HG03060 (cell line): ENCODE results near the gene BAZ2B.
"Not testable (repeated sequence)": the region's sequence is repeated elsewhere in the genome, so short reads cannot be mapped to it uniquely, and the experiment has no call there.

Experiments used
- ATAC-seq: cut with Tn5 transposase; IDR thresholded peaks from one replicate; pipeline ENCODE4 v1.9.1; 2021; ENCODE audit warnings: low read depth, moderate number of reproducible peaks; ENCODE audit not compliant: unreplicated experiment

BAZ2B gene, protein sequence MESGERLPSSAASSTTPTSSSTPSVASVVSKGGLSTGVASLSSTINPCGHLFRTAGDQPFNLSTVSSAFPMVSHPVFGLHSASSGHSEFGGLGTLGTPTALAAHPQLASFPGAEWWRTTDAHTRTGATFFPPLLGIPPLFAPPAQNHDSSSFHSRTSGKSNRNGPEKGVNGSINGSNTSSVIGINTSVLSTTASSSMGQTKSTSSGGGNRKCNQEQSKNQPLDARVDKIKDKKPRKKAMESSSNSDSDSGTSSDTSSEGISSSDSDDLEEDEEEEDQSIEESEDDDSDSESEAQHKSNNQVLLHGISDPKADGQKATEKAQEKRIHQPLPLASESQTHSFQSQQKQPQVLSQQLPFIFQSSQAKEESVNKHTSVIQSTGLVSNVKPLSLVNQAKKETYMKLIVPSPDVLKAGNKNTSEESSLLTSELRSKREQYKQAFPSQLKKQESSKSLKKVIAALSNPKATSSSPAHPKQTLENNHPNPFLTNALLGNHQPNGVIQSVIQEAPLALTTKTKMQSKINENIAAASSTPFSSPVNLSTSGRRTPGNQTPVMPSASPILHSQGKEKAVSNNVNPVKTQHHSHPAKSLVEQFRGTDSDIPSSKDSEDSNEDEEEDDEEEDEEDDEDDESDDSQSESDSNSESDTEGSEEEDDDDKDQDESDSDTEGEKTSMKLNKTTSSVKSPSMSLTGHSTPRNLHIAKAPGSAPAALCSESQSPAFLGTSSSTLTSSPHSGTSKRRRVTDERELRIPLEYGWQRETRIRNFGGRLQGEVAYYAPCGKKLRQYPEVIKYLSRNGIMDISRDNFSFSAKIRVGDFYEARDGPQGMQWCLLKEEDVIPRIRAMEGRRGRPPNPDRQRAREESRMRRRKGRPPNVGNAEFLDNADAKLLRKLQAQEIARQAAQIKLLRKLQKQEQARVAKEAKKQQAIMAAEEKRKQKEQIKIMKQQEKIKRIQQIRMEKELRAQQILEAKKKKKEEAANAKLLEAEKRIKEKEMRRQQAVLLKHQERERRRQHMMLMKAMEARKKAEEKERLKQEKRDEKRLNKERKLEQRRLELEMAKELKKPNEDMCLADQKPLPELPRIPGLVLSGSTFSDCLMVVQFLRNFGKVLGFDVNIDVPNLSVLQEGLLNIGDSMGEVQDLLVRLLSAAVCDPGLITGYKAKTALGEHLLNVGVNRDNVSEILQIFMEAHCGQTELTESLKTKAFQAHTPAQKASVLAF (N-terminal part only)

DNA sequence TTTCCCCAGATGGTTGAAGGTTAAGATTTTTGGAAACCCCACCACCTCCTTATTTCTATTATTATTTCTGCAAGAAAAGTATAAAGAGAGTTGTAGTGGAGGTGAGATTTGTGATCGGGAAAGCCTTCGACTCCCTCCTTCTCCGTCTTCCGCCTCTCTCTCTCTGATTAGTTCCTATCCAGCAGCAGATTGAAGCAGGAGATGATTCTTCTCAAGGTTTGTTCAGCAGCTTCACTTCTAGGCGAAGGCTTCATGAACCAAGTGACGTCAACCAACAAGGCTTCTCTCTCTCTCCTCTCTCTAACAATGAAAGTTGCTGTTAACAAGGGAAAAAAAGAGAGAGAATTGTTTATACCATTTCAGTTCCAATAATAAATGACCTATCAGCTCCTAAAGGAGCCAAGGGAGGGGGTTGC, at the start of gene BAZ2B:
Gene BAZ2B (minus strand): TSS at position 263 of the 416 bp plus-strand sequence. CDS start 137,829 bp downstream, outside the sequence.
- no peak for ATAC-seq

GRCh38 chr2:159661286-159661685, 44.9 kb upstream of the BAZ2B start:
- no peak for ATAC-seq

DNA sequence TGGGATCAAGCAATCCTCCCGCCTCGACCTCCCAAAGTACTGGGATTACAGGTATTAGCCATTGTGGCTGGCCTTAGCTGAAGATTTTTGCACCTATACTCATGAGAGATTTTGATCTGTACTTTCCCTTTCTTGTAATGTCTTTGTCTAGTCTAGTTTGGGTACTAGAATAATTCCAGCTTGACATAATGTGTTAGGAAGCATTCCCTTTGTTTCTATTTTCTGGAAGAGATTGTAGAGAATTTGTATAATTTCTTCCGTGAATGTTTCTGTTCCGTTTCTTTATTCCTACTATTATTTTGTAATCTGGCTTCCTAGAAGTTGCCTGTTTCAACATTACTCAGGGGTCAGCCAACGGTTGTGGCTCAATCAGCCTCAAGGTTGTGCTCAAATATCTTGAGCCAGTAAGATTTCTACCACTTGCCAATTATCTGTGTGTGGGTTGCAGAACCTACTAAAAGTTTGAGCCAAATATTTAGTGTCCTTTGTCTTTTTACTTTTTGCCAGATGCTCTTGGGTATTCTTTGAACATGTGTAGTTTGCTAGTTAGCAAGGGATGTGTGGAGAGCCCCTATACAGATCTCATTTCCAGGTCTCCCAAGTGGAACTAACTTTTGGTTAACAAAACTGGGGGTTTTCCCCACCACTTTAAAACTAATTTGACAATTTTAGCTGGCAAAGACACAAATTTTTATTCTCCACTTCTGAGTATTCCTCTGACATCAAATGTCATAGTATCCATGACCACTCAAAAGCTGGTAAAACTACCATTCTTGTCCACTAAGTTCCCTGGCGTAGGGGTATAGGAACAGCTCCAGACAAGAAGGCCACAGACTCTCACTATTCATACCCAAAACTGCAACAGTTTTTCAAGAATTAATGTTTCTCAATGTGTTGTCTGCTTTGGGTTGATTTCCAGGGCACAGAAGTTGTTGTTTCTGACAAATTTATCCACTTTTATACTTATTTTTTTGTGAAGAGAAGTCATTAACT, 42.8 kb upstream of the BAZ2B start:
- ATAC-seq: no peak

DNA sequence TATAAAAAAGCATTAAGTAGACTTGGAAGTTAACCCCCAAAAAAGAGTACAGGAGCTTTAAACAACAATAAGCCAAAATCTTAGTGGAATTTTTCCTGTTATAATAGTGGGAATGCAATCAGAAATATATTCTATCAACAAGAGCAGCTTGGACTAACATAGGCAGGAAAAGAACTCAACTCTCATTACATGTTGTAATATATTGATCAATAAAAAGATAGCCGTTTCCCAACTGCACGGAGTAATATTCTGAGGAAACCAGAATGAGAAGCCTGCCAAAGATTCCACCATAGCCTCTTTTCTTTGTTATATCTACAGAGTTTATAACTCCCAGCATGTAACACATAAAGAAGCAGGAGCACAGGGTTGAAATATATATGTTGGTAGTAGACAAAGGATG, 37.6 kb upstream of the BAZ2B start:
- no peak for ATAC-seq

DNA sequence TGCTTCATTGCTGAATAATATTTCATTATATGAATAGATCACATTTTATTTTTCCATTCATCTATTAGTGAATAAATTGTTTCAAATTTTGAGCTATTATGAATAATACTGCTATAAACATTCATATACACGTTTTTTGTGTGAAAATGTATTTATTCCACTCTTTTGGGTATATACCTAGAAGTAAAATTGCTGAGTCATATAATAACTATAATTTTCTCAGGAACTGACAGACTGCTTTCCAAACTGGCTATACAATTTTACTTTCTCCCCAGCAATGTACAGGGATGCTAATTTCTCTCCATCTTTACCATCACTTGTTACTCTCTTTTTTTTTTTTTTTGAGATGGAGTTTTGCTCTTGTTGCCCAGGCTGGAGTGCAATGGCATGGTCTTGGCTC, 35.5 kb upstream of the BAZ2B start:
- ATAC-seq: no peak

DNA sequence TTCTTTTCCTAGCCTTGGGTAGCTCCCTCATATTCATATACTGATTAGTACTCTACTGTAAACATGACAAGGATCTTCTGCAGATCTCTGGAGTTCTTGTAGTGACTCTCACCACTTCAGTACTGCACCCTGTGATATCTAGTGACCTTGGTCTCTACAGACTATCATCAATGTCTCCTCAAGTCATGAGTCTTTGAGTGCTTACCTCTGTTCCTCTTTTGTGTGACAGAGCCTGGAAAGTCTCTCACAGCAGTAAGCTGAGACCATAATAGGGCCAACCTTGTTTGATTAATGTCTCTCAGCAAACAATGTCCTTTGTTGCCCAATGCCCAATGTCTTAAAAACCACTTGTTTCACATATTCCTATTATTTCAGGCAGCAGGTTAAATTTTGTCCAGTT, 34.2 kb upstream of the BAZ2B start:
- ATAC-seq: no peak

- no peak for ATAC-seq
These were observed 32.3 kb upstream of the BAZ2B start for GRCh38 chr2:159648643-159649042.

GRCh38 chr2:159647667-159648066, 31.3 kb upstream of the BAZ2B start:
- no peak for ATAC-seq

- ATAC-seq: no peak
These were observed 23.8 kb upstream of the BAZ2B start for GRCh38 chr2:159640176-159640575.

DNA sequence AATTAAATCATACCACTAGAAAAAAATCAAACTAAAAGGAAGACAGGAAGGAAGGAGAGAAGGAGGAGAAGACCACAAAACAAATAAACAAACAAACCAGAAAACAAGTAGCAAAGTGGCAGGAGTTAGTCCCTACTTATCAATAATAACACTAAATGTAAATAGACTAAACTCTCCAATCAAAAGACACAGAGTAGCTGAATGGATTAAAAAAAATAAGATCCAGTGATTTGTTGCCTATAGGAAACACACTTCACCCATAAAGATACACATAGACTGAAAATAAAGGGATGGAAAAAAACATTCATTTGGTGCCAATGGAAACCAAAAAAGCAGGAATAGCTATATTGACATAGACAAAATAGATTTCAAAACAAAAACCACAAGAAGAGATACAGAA, 23.4 kb upstream of the BAZ2B start:
- no peak for ATAC-seq

GRCh38 chr2:159639071-159639470, 22.7 kb upstream of the BAZ2B start:
- ATAC-seq: no peak

DNA sequence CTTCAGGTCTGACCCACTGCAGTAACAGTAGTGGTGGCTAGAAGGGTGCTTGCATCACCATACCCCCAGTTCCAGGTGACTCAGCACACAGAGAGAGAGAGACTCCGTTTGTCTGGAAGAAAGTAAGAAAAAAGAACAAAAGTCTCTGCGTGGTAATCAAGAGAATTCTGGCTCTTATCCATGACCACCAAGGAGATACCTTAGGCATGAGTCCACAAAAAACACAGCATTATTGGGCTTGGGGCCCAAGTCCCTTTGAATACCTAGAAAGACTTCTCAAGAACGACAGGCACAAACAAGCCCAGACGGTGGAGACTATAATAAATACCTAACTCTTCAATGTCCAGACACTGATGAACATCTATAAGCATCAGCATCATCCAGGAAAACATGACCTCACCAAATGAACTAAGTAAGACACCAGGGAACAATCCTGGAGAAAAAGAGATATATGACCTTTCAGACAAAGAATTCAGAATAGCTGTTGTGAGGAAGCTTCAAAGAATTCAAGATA, 21.7 kb upstream of the BAZ2B start:
- ATAC-seq: no peak

- no peak for ATAC-seq
These were observed 20.9 kb upstream of the BAZ2B start for GRCh38 chr2:159637240-159637639.

GRCh38 chr2:159635006-159635789, 18.9 kb upstream of the BAZ2B start:
- ATAC-seq: no peak

DNA sequence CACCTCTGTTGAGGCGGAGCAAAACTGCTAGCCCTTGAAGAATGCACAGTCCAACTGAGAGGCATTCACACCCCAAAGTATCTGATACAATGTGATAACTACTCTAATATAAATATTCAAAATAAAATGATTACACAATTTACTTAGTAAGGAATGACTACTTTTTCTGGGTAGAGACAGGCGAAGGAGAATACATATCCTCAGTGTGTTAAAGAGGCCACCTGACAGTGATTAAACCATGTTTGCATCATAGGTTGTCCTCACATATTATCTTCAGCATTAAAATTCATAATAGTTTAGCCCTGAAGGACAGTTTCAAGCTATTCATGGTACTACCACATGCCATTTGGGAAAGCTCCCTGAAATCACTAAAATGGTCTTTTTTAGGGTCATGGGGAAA, 16.9 kb upstream of the BAZ2B start:
- no peak for ATAC-seq

- not testable (repeated sequence) for ATAC-seq
These were observed 9.3 kb upstream of the BAZ2B start for GRCh38 chr2:159625628-159626027.

- no peak for ATAC-seq
These were observed 7.1 kb upstream of the BAZ2B start for GRCh38 chr2:159623436-159623835.

DNA sequence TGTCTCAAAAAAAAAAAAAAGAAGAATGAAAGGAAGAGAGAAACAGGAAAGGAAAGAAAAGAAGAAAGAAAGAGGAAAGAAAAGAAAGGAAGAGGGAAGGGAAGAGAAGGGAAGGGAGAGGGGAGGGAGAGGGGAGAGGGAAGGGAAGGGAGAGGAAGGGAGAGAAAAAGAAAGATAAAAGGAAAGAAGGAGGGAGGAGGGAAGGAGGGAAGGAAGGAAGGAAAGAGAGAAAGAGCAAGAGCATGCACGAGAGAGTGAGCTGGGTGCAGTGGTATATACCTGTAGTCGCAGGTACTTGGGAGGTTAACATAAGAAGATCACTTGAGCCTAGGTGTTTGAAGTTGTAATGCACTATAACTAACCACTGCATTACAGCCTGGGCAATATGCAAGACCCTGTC, 6.6 kb upstream of the BAZ2B start:
- no peak for ATAC-seq

- ATAC-seq: no peak
These were observed 4.4 kb upstream of the BAZ2B start for GRCh38 chr2:159620796-159621195.
